ENCODE results near the gene AMIGO1. TPM values are rescaled to one million over a fixed set of nuclear protein-coding genes. Genes with fewer than 3 reads are reported as not detected.

AMIGO1 gene
- total RNA-seq, 1 experiment from 2014 or later, result 0.10 TPM

DNA sequence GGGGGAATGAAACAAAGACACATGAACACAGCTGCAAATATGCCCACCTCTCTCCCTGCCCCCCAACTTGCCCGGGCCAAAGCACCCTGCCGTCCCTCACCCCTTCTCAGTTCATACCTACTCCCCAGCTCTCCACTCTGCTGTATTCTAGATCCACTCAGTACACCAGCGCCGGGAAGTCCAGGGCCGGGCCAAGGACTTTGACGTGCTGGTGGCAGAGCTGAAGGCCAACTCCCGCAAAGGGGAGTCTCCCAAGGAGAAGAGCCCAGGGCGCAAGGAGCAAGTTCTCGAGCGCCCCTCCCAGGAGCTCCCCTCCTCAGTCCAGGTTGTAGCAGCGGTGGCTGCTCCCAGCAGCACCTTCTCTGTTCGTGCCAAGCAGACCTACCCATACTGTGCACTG is 20.8 kb downstream of the AMIGO1 start:
- no peak overlapping the region for H3K4me2 ChIP-seq (ENCODE audit: low read length)
- no peak for TF ChIP-seq SP1 (IDR thresholded peaks at IDR 0.05; ENCODE audit: low read depth)
- no peak for TF ChIP-seq ELF1 (IDR thresholded peaks at IDR 0.05; ENCODE audit: borderline replicate concordance, low read depth)
- TF ChIP-seq SRF (IDR thresholded peaks at IDR 0.05; ENCODE audit: low read depth), result no peak
- TF ChIP-seq RAD21 (IDR thresholded peaks at IDR 0.05; ENCODE audit: low read depth), result no peak
- no peak for TF ChIP-seq EZH2 (IDR thresholded peaks at IDR 0.05)
- no peak for TF ChIP-seq YY1 (IDR thresholded peaks at IDR 0.05; ENCODE audit: extremely low read depth, insufficient replicate concordance, low read depth, low read length)
- intact Hi-C loops (cut with micrococcal nuclease), result no loop called here
- H3K4me3 ChIP-seq (replicated peaks in 1 of 2; ENCODE audit: low read depth in 1 of 2, low read length in 2 of 2), result no peak overlapping the region
- H2AFZ ChIP-seq (ENCODE audit: low read depth, low read length, poor library complexity, severe bottlenecking), result no peak overlapping the region
- H4K20me1 ChIP-seq (ENCODE audit: insufficient read depth), result no peaks in the 10 kb centered on the region
- H3K9ac ChIP-seq (ENCODE audit: low read length), result no peak overlapping the region
- H3K4me1 ChIP-seq (ENCODE audit: control insufficient read depth in 1 of 2, insufficient read depth in 2 of 2, low read length in 2 of 2), result peaks cover 14 to 20% of the 10 kb centered on the region in 2 experiments; a peak in 3 of 4 replicates
- no TSS peak for BruUV-seq (replicated peaks)
- H3K36me3 ChIP-seq (ENCODE audit: control insufficient read depth in 1 of 2, insufficient read depth in 2 of 2, low read length in 2 of 2), result no peaks in the 10 kb centered on the region
- H3K9me3 ChIP-seq (ENCODE audit: control insufficient read depth in 1 of 2, insufficient read depth in 1 of 2, low read depth in 1 of 2, low read length in 2 of 2), result no peaks in the 10 kb centered on the region
- ChIA-PET POLR2A (no interaction called here), CTCF (interaction anchor here (1.4 to 7.1 kb wide), 2 partner anchors 43 to 47 kb away, joined by 3 to 146 read pairs; no protein-coding TSS in a partner anchor), RAD21 (ENCODE audit: low non-redundant PET in 1 of 2, low total read pairs in 2 of 2, uncharacterized antibody in 2 of 2, unreplicated experiment in 2 of 2) (no interaction called here)
- ATAC-seq (no peak), DNase-seq (ENCODE audit: low read depth, low spot score) (no peak)
- H3K9me2 ChIP-seq (ENCODE audit: insufficient read depth), result no peaks in the 10 kb centered on the region
- H3K79me2 ChIP-seq (ENCODE audit: insufficient read depth, low read length), result 0 out of 2 replicates have a peak, but pooled peaks cover 4% of the 10 kb centered on the region
- no peaks in the 10 kb centered on the region for H3K27me3 ChIP-seq (ENCODE audit: insufficient read depth, low read length)
- H3K27ac ChIP-seq (ENCODE audit: low read depth, low read length), result no peak overlapping the region

DNA sequence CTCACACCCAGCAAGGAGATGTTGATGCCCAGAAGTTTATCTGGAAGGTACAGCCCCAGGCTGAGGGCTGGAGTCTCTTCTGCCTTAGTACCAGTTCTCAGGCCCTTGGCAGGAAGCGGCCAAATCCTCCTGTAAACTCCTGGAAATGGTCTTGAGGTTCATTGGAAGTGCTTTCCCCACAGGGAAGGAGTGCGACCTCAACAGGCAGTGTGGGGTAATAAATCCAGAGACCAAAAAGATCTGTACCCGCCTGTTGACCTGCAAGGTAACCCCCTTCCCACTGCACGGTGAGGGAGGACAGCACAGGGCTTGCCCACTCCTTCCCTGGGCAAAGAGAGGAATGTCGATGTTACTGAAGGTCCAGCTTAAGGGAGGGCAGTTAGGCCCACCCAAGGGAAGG is 21.3 kb downstream of the AMIGO1 start:
- no peak overlapping the region for H3K4me2 ChIP-seq (ENCODE audit: low read length)
- no peak overlapping the region for H3K9ac ChIP-seq (ENCODE audit: low read length)
- no peaks in the 10 kb centered on the region for H3K27me3 ChIP-seq (ENCODE audit: insufficient read depth, low read length)
- H3K36me3 ChIP-seq (ENCODE audit: control insufficient read depth in 1 of 2, insufficient read depth in 2 of 2, low read length in 2 of 2), result no peaks in the 10 kb centered on the region
- H2AFZ ChIP-seq (ENCODE audit: low read depth, low read length, poor library complexity, severe bottlenecking), result no peak overlapping the region
- H3K9me2 ChIP-seq (ENCODE audit: insufficient read depth), result no peaks in the 10 kb centered on the region
- no peak overlapping the region for H3K27ac ChIP-seq (ENCODE audit: low read depth, low read length)
- no TSS peak for BruUV-seq (replicated peaks)
- no peaks in the 10 kb centered on the region for H4K20me1 ChIP-seq (ENCODE audit: insufficient read depth)
- ATAC-seq (no peak), DNase-seq (ENCODE audit: low read depth, low spot score) (no peak)
- ChIA-PET POLR2A (no interaction called here), CTCF (interaction anchor here (1.4 to 7.1 kb wide), 2 partner anchors 43 to 47 kb away, joined by 3 to 146 read pairs; no protein-coding TSS in a partner anchor), RAD21 (ENCODE audit: low non-redundant PET in 1 of 2, low total read pairs in 2 of 2, uncharacterized antibody in 2 of 2, unreplicated experiment in 2 of 2) (no interaction called here)
- peaks cover 9 to 19% of the 10 kb centered on the region in 2 experiments; a peak in 3 of 4 replicates for H3K4me1 ChIP-seq (ENCODE audit: control insufficient read depth in 1 of 2, insufficient read depth in 2 of 2, low read length in 2 of 2)
- intact Hi-C loops (cut with micrococcal nuclease), result no loop called here
- TF ChIP-seq FOSL1 (IDR thresholded peaks at IDR 0.05; ENCODE audit: low read depth), result no peak
- TF ChIP-seq POLR2AphosphoS5 (IDR thresholded peaks at IDR 0.05; ENCODE audit: low read depth, low read length), result no peak
- TF ChIP-seq YY1 (IDR thresholded peaks at IDR 0.05; ENCODE audit: extremely low read depth, insufficient replicate concordance, low read depth, low read length), result no peak
- no peak for TF ChIP-seq JUND (IDR thresholded peaks at IDR 0.05)
- TF ChIP-seq CTCF (IDR thresholded peaks at IDR 0.05 in 2 of 3, conservative IDR thresholded peaks at IDR 0.05 in 1 of 3; ENCODE audit: borderline replicate concordance in 1 of 3, insufficient read depth in 1 of 3, low read depth in 2 of 3, low read length in 2 of 3), result peak in 2 of 3 experiments; percentile 13 to 28; a peak in 2 of 6 replicates
- no peak for TF ChIP-seq SIN3A (IDR thresholded peaks at IDR 0.05; ENCODE audit: low read depth)
- no peak for TF ChIP-seq CEBPB (IDR thresholded peaks at IDR 0.05; ENCODE audit: low read depth)
- no peak overlapping the region for H3K4me3 ChIP-seq (replicated peaks in 1 of 2; ENCODE audit: low read depth in 1 of 2, low read length in 2 of 2)
- H3K79me2 ChIP-seq (ENCODE audit: insufficient read depth, low read length), result 0 out of 2 replicates have a peak, but pooled peaks cover 4% of the 10 kb centered on the region
- H3K9me3 ChIP-seq (ENCODE audit: control insufficient read depth in 1 of 2, insufficient read depth in 1 of 2, low read depth in 1 of 2, low read length in 2 of 2), result no peaks in the 10 kb centered on the region
